K562 (cell line): Measurements from ENCODE around the gene FAM131C. TPM values are rescaled to one million over a fixed set of nuclear protein-coding genes. Genes with fewer than 3 reads are reported as not detected.
A peak's percentile ranks its signal among the peaks of the same experiment; 100 is the strongest.

Source experiments
- ATAC-seq: fragments of 200-7000 bp; cut with Tn5 transposase; 3 replicates; pipeline ENCODE4 v1.9.1; 2020; ENCODE audit warnings: moderate library complexity
- BruUV-seq: library from RNA; stranded (reverse); fragments of 400-500 nt; replicated peaks from 2 replicates; lab custom pipeline; 2021; lab: Mats Ljungman, UMichigan
- CTCF ChIA-PET: fragments of 300-600 bp; formaldehyde crosslinking; extraction: SDS; loops from one replicate; lab custom pipeline; 2021; ENCODE audit warnings: low intra/inter-chr PET ratio; lab: Yijun Ruan, JAX
- POLR2A ChIA-PET: fragments of 300-600, 350-650 bp; sonication (Branson Sonifier 250); formaldehyde crosslinking; extraction: SDS; loops from one replicate; lab custom pipeline; 2021; ENCODE audit warnings: antibody characterized with exemption, inconsistent platforms; lab: Yijun Ruan, JAX
- DNase-seq, 4 experiments: peaks; one replicate each; pipeline versions ENCODE4 v3.0.0 to v3.0.0-alpha.2; 2011 to 2018; ENCODE audit warnings: low spot score in 3 of 4, mixed read lengths in 3 of 4; ENCODE audit errors: extremely low read depth in 1 of 4
- FAIRE-seq: peaks from 2 replicates; lab custom pipeline; 2011; peaks lifted over from hg19 to GRCh38; lab: Jason Lieb, UNC
- H2AFZ ChIP-seq: 2 replicates; pipeline ENCODE4 v1.6.0; 2011; ENCODE audit warnings: low read depth, low read length, control low read depth, inconsistent platforms
- H3K27ac ChIP-seq: fragments of 200-600 bp; 3 replicates; pipeline ENCODE4 v1.8.0; 2011; ENCODE audit warnings: low read depth, mild to moderate bottlenecking, control low read depth, inconsistent platforms, low read length, moderate library complexity, mixed read lengths; ENCODE audit errors: extremely low read depth
- H3K27me3 ChIP-seq, 2 experiments: fragments of 300-600 bp in 1 of 2; 2 replicates in 1 of 2; 3 replicates in 1 of 2; pipeline versions ENCODE4 v1.6.0 to v1.8.0; 2011; ENCODE audit warnings: inconsistent platforms in 2 of 2, low read length in 2 of 2, mild to moderate bottlenecking in 1 of 2, mixed read lengths in 1 of 2, moderate library complexity in 1 of 2; ENCODE audit not compliant: control insufficient read depth in 2 of 2, insufficient read depth in 2 of 2
- H3K36me3 ChIP-seq: fragments of 300-600 bp; 3 replicates; pipeline ENCODE4 v1.8.0; 2011; ENCODE audit warnings: mild to moderate bottlenecking, low read length, inconsistent platforms; ENCODE audit not compliant: control insufficient read depth, insufficient read depth
- H3K4me1 ChIP-seq, 2 experiments: fragments of 200-600 bp in 1 of 2; replicated peaks in 1 of 2; 2 replicates in 1 of 2; 3 replicates in 1 of 2; pipeline versions ENCODE4 v1.5.1 to v1.8.0; 2011; ENCODE audit warnings: inconsistent platforms in 2 of 2, low read length in 2 of 2, mild to moderate bottlenecking in 1 of 2, mixed read lengths in 1 of 2, moderate library complexity in 1 of 2; ENCODE audit not compliant: control insufficient read depth in 2 of 2, insufficient read depth in 2 of 2
- H3K4me2 ChIP-seq: 2 replicates; pipeline ENCODE4 v1.6.1; 2011; ENCODE audit warnings: low read length, control low read depth, inconsistent platforms, mixed read lengths; ENCODE audit not compliant: insufficient read depth
- H3K4me3 ChIP-seq: fragments of 200-600 bp; sonication (generic), shearing (Covaris generic); 2 replicates; pipeline ENCODE4 v1.5.1; 2016; ENCODE audit warnings: control low read depth, inconsistent platforms
- H3K79me2 ChIP-seq: fragments of 200-600 bp; 3 replicates; pipeline ENCODE4 v1.8.0; 2011; ENCODE audit warnings: low read length, inconsistent platforms; ENCODE audit not compliant: control insufficient read depth, insufficient read depth
- H3K9ac ChIP-seq, 2 experiments: 2 replicates each; pipeline versions ENCODE4 v1.6.0 to v1.6.1; 2011; ENCODE audit warnings: low read depth in 2 of 2, low read length in 2 of 2, control low read depth in 1 of 2, inconsistent platforms in 1 of 2, mild to moderate bottlenecking in 1 of 2, mixed read lengths in 1 of 2; ENCODE audit not compliant: insufficient read depth in 1 of 2
- H3K9me1 ChIP-seq: one replicate; pipeline ENCODE4 v1.6.0; 2011; ENCODE audit warnings: inconsistent platforms, mild to moderate bottlenecking, low read length, moderate library complexity; ENCODE audit not compliant: control insufficient read depth, insufficient read depth
- H3K9me3 ChIP-seq: replicated peaks from 2 replicates; pipeline ENCODE4 v1.5.1; 2011; ENCODE audit warnings: low read depth, low read length, inconsistent platforms; ENCODE audit not compliant: control insufficient read depth, insufficient read depth
- H4K20me1 ChIP-seq: replicated peaks from 2 replicates; pipeline ENCODE4 v1.6.1; 2011; ENCODE audit warnings: low read length, inconsistent platforms, mixed read lengths; ENCODE audit not compliant: control insufficient read depth, insufficient read depth
- BHLHE40 ChIP-seq: IDR thresholded peaks from 2 replicates; pipeline ENCODE4 v1.6.1; 2011; ENCODE audit warnings: low read length, improper control_type of control experiment
- CHD2 ChIP-seq: IDR thresholded peaks from 2 replicates; pipeline ENCODE4 v1.6.1; 2011; ENCODE audit warnings: low read depth, low read length
- ETV6 ChIP-seq, 3 experiments: fragments of 150-350 bp in 1 of 3; sonication (generic) in 1 of 3; formaldehyde crosslinking in 1 of 3; IDR thresholded peaks; 2 replicates each; pipeline versions ENCODE4 v1.6.1 to v1.8.0; 2014 to 2022; ENCODE audit warnings: borderline replicate concordance in 2 of 3, low read depth in 2 of 3, antibody characterized with exemption in 1 of 3, low read length in 1 of 3, mild to moderate bottlenecking in 1 of 3, missing genetic modification reagents in 1 of 3
- IRF1 ChIP-seq: sonication (generic); formaldehyde crosslinking; IDR thresholded peaks from 2 replicates; pipeline ENCODE4 v1.8.0; 2022; ENCODE audit warnings: missing genetic modification reagents, mild to moderate bottlenecking, borderline replicate concordance
- IRF2 ChIP-seq: sonication (generic); formaldehyde crosslinking; IDR thresholded peaks from 2 replicates; pipeline ENCODE4 v1.8.1; 2022; ENCODE audit warnings: mild to moderate bottlenecking, missing genetic modification reagents
- MCM2 ChIP-seq: fragments of 450-650 bp; IDR thresholded peaks from 2 replicates; pipeline ENCODE4 v1.6.1; 2017; ENCODE audit warnings: low read depth, mild to moderate bottlenecking
- MEF2D ChIP-seq: conservative IDR thresholded peaks from 2 replicates; pipeline ENCODE4 v1.6.1; 2016; ENCODE audit warnings: low read depth, missing genetic modification characterization, missing compliant biosample characterization
- NKRF ChIP-seq: fragments of 450-650 bp; IDR thresholded peaks from 2 replicates; pipeline ENCODE4 v1.6.1; 2016; ENCODE audit warnings: borderline replicate concordance
- NONO ChIP-seq, 2 experiments: fragments of 200-400 bp in 1 of 2; fragments of 450-650 bp in 1 of 2; formaldehyde crosslinking in 1 of 2; IDR thresholded peaks; 2 replicates each; pipeline ENCODE4 v1.6.1; 2017; ENCODE audit warnings: low read depth in 2 of 2, mild to moderate bottlenecking in 2 of 2, moderate library complexity in 2 of 2, low read length in 1 of 2
- SMC3 ChIP-seq: conservative IDR thresholded peaks from 2 replicates; pipeline ENCODE4 v1.6.1; 2011; ENCODE audit warnings: low read depth, low read length, improper control_type of control experiment; ENCODE audit not compliant: insufficient read depth
- TSC22D4 ChIP-seq: fragments of 450-650 bp; IDR thresholded peaks from 2 replicates; pipeline ENCODE4 v1.6.1; 2016; ENCODE audit warnings: missing genetic modification characterization, missing biosample characterization, control low read depth
- USF1 ChIP-seq: sonication (generic); formaldehyde crosslinking; IDR thresholded peaks from 2 replicates; pipeline ENCODE4 v1.9.0; 2022; ENCODE audit warnings: mild to moderate bottlenecking, missing genetic modification reagents
- YY1 ChIP-seq, 3 experiments: IDR thresholded peaks; 2 replicates each; pipeline ENCODE4 v1.6.1; 2011; ENCODE audit warnings: low read length in 2 of 3, mild to moderate bottlenecking in 2 of 3, moderate library complexity in 2 of 3, borderline replicate concordance in 1 of 3, control low read depth in 1 of 3, low read depth in 1 of 3; ENCODE audit not compliant: insufficient read depth in 3 of 3, insufficient replicate concordance in 2 of 3, control insufficient read depth in 1 of 3, insufficient read length in 1 of 3; ENCODE audit errors: extremely low read depth in 1 of 3
- ZFP36 ChIP-seq: fragments of 150-350 bp; IDR thresholded peaks from 2 replicates; pipeline ENCODE4 v1.6.1; 2018; ENCODE audit warnings: low read length, low read depth; ENCODE audit not compliant: partially characterized antibody
- ZNF239 ChIP-seq: fragments of 250-450 bp; sonication (Bioruptor Pico); IDR thresholded peaks from 2 replicates; pipeline ENCODE4 v1.4.0; 2020; ENCODE audit warnings: mild to moderate bottlenecking
- ZNF431 ChIP-seq: sonication (generic); formaldehyde crosslinking; IDR thresholded peaks from 2 replicates; pipeline ENCODE4 v1.8.0; 2022; ENCODE audit warnings: mild to moderate bottlenecking, missing genetic modification reagents
- ZSCAN32 ChIP-seq: fragments of 450-650 bp; formaldehyde crosslinking; IDR thresholded peaks from 2 replicates; pipeline ENCODE4 v1.4.0; 2020; ENCODE audit warnings: mild to moderate bottlenecking, moderate library complexity
- WGBS: fragments of 100-300 bp; shearing (Covaris generic); methylation state at CpG from one replicate; pipeline ENCODE4 v1.1.6; 2016; ENCODE audit warnings: low coverage, mixed read lengths; ENCODE audit not compliant: insufficient coverage; ENCODE audit errors: missing lambda C conversion rate; 5-methylcytosine and 5-hydroxymethylcytosine counted together
- in situ Hi-C: fragments of 300-500 bp; cut with MboI; formaldehyde crosslinking; loops from 4 replicates; pipeline ENCODE4 v1.15.0; 2018; ENCODE audit warnings: inconsistent platforms, mixed read lengths
- intact Hi-C: fragments of 100-400 bp; cut with micrococcal nuclease; formaldehyde crosslinking; loops from 2 replicates; pipeline ENCODE4 v1.14.2; 2022
- polyA plus RNA-seq, 8 experiments: library from polyadenylated mRNA; depleted of rRNA in 4 of 8; stranded (reverse) in 5 of 8; unstranded in 3 of 8; fragments of >200 nt; fragmentation: Nextera tagmentation in 2 of 8; fragmentation: Illumina TruSeq in 1 of 8; extraction: Ambion mirVana in 2 of 8; extraction: Trizol in 1 of 8; gene quantifications; 2 replicates each; pipeline versions ENCODE4 v1.2.1 to v1.2.3, GENCODE V29; 2011 to 2014; ENCODE audit warnings: inconsistent platforms in 1 of 8, missing spikeins in 1 of 8
- total RNA-seq, 7 experiments: library from RNA; depleted of rRNA in 6 of 7; stranded (reverse); fragments of >200 nt in 6 of 7; fragmentation: Illumina TruSeq in 2 of 7; extraction: Trizol in 2 of 7; gene quantifications; 2 replicates each; pipeline versions ENCODE4 v1.2.1 to v1.2.3, GENCODE V29; 2011 to 2021; ENCODE audit warnings: low replicate concordance in 1 of 7

The FAM131C gene
- total and polyA plus RNA-seq, 9 of the 15 experiments (the other 6 are each of a cell fraction or from before 2014, with no cell fraction given) = 0.10 to 0.29 (median 0.16) TPM; not detected in 6

GRCh38 chr1:16018308-16018707, 55.1 kb downstream of the FAM131C start:
- in situ Hi-C loops = loop anchor here (10.0 kb wide), 1 partner anchor 46 kb away; no protein-coding TSS in a partner anchor
- no peaks in the 10 kb centered on the region for H3K9me3 ChIP-seq
- no peaks in the 10 kb centered on the region for H3K79me2 ChIP-seq
- H3K9ac ChIP-seq = peak overlapping the region in 1 of 2 experiments; percentile 70; a peak in 2 of 4 replicates
- H3K4me3 ChIP-seq = no peak overlapping the region
- FAIRE-seq (peak; percentile 29), DNase-seq (no peak), ATAC-seq (no peak)
- POLR2A ChIA-PET = interaction anchor here (1.0 to 1.1 kb wide), 2 partner anchors 8 to 228 kb away, joined by 3 read pairs; no protein-coding TSS in a partner anchor
- intact Hi-C loops = no loop called here
- peaks cover 5 to 19% of the 10 kb centered on the region in 2 experiments; a peak in 2 of 5 replicates for H3K27me3 ChIP-seq
- H3K4me1 ChIP-seq = peaks cover 20 to 71% of the 10 kb centered on the region in 2 experiments
- BruUV-seq = no TSS peak
- H2AFZ ChIP-seq = 0 out of 2 replicates have a peak overlapping the region, but pooled peaks have one; percentile 69
- no peak overlapping the region for H3K4me2 ChIP-seq
- 57% methylated on average over 4 of the region's 4 CpGs for WGBS
- no peaks in the 10 kb centered on the region for H4K20me1 ChIP-seq
- CTCF ChIA-PET = no interaction called here
- no peak overlapping the region for H3K27ac ChIP-seq
- H3K36me3 ChIP-seq = no peaks in the 10 kb centered on the region
- no peaks in the 10 kb centered on the region for H3K9me1 ChIP-seq
- TF ChIP-seq TSC22D4 (tag) (no peak), MCM2 (no peak), SMC3 (no peak), CHD2 (no peak), BHLHE40 (no peak), ETV6 (IDR thresholded peaks at IDR 0.05; ENCODE audit: borderline replicate concordance in 1 of 2, low read depth in 2 of 2, low read length in 1 of 2) (no peak), ETV6 (CRISPR knock-in tag; IDR thresholded peaks at IDR 0.05; ENCODE audit: borderline replicate concordance) (no peak), ZNF431 (no peak), NONO (IDR thresholded peaks at IDR 0.05; ENCODE audit: low read depth in 2 of 2, low read length in 1 of 2) (no peak), NKRF (no peak), USF1 (CRISPR knock-in tag) (no peak), IRF2 (CRISPR knock-in tag) (no peak), YY1 (IDR thresholded peaks at IDR 0.05; ENCODE audit: borderline replicate concordance in 1 of 3, control insufficient read depth in 1 of 3, extremely low read depth in 1 of 3, insufficient read depth in 3 of 3, insufficient read length in 1 of 3, insufficient replicate concordance in 2 of 3, low read depth in 1 of 3, low read length in 2 of 3) (no peak), MEF2D (tag) (no peak), ZNF239 (CRISPR knock-in tag) (no peak), ZSCAN32 (CRISPR knock-in tag) (no peak), IRF1 (CRISPR knock-in tag) (no peak), ZFP36 (no peak)
